Testis (tissue), 2 donors: ENCODE measurements around the gene PACS1.

Source experiments
- CTCF ChIP-seq, 3 experiments: fragments of 450-650 bp in 2 of 3; fragments of 200-600 bp in 1 of 3; sonication (generic) in 1 of 3; IDR thresholded peaks; one replicate each; pipeline ENCODE4 v1.5.1; 2016 to 2019; ENCODE audit warnings: antibody characterized with exemption in 3 of 3, mild to moderate bottlenecking in 2 of 3, moderate library complexity in 1 of 3
- POLR2A ChIP-seq: fragments of 450-650 bp; IDR thresholded peaks from one replicate; pipeline ENCODE4 v1.6.1; 2017; ENCODE audit warnings: antibody characterized with exemption, mild to moderate bottlenecking, moderate library complexity

- TF ChIP-seq CTCF (IDR thresholded peaks at IDR 0.05) (no peak), POLR2A (no peak)
Measured at GRCh38 chr11:66143264-66143566, 73.1 kb downstream of the PACS1 start.
